Measurements from ENCODE around the gene MUC22. TPM values are rescaled to one million over a fixed set of nuclear protein-coding genes. Genes with fewer than 3 reads are reported as not detected.

MUC22 gene
- total and polyA plus RNA-seq, 10 of the 15 experiments (the other 5 are each of a cell fraction or from before 2014, with no cell fraction given) = under 0.01 to 0.09 (median 0.04) TPM; not detected in 4

DNA sequence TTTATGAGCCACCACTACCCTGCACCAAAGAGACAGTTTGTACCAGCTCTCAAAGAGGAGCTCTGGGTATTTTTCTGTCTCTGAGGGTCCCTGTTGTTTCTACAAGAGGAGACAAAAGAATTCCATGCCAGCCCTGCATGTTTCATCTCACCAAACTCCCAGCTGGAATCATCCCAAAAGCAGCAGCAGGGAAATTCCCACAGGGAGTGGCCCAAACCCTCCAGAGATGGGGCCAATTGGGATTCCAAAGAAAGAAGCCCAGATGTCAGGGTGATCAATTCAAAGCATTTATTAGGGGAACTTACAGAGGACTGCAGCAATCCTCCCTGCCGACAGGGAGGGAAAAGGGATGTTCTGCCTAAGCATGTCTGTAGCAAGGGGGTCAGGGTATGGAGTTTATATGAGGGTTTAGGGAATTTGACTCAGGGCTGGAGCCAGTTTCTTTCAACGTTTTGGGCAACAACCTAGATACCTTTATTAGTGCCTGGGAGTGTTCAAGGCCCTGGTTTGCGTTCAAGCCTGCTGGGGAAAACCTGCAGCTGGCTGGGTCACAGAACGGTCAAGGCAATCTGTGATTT lies 47.2 kb downstream of the MUC22 start:
- TF ChIP-seq NFIC (IDR thresholded peaks at IDR 0.05; ENCODE audit: low read depth, low read length) (no peak), RBBP5 (conservative IDR thresholded peaks at IDR 0.05) (no peak), SMARCA5 (IDR thresholded peaks at IDR 0.05) (no peak), ETV6 (conservative IDR thresholded peaks at IDR 0.05 in 1 of 2, IDR thresholded peaks at IDR 0.05 in 1 of 2; ENCODE audit: borderline replicate concordance in 1 of 2, low read depth in 1 of 2) (no peak), POU2F2 (IDR thresholded peaks at IDR 0.05; ENCODE audit: borderline replicate concordance, low read depth, low read length) (no peak), RFX5 (IDR thresholded peaks at IDR 0.05; ENCODE audit: low read depth, low read length) (no peak)
- no peak overlapping the region for H3K9ac ChIP-seq (ENCODE audit: control insufficient read depth, insufficient read depth, low read length)
- DNase-seq (ENCODE audit: low read depth, low spot score) (no peak), ATAC-seq (no peak), FAIRE-seq (no peak)
- no peaks in the 10 kb centered on the region; a peak in 1 of 4 replicates for H3K27me3 ChIP-seq (replicated peaks in 1 of 2; ENCODE audit: control insufficient read depth in 2 of 2, insufficient read depth in 2 of 2, low read length in 1 of 2)
- RAD21 ChIA-PET (ENCODE audit: unreplicated experiment) = interaction anchor here (0.6 kb wide), 1 partner anchor 604 kb away, joined by 3 read pairs; no protein-coding TSS in a partner anchor
- WGBS (ENCODE audit: insufficient coverage, insufficient replicate concordance, low lambda C conversion rate, missing lambda C conversion rate) = 28% methylated on average over 4 of the region's 4 CpGs
- H3K4me3 ChIP-seq = no peak overlapping the region
- H3K79me2 ChIP-seq (ENCODE audit: control insufficient read depth, insufficient read depth, low read length) = no peaks in the 10 kb centered on the region; the same call in 1 of the 2 replicates
- CTCF ChIA-PET = interaction anchor here (0.9 to 1.2 kb wide), 4 partner anchors 11 to 30 kb away, joined by 3 to 4 read pairs (median 3); no protein-coding TSS in a partner anchor
- no peaks in the 10 kb centered on the region; the same call in 1 of the 2 replicates for H4K20me1 ChIP-seq (ENCODE audit: control insufficient read depth, insufficient read depth)
- 0 out of 4 replicates have a peak, but pooled peaks cover 0 to 2% of the 10 kb centered on the region in 2 experiments for H3K36me3 ChIP-seq (ENCODE audit: control insufficient read depth in 2 of 2, insufficient read depth in 2 of 2, low read length in 1 of 2)
- H3K4me2 ChIP-seq (ENCODE audit: control insufficient read depth, insufficient read depth) = no peak overlapping the region
- no peak overlapping the region for H2AFZ ChIP-seq (ENCODE audit: control insufficient read depth, low read depth, low read length)
- no peak overlapping the region for H3K27ac ChIP-seq (ENCODE audit: control insufficient read depth, insufficient read depth)
- POLR2A ChIA-PET = no interaction called here
- H3K4me1 ChIP-seq (ENCODE audit: control insufficient read depth, insufficient read depth, low read length) = no peaks in the 10 kb centered on the region
- intact Hi-C loops (cut with micrococcal nuclease; ENCODE audit: unreplicated experiment) (no loop called here), in situ Hi-C loops (cut with MboI) (no loop called here)
- BruUV-seq (replicated peaks) = no TSS peak
- SMC1A ChIA-PET (ENCODE audit: uncharacterized antibody, unreplicated experiment) = interaction anchor here (1.2 kb wide), 1 partner anchor 230 kb away, joined by 3 read pairs; no protein-coding TSS in a partner anchor
- H3K9me3 ChIP-seq (replicated peaks; ENCODE audit: control insufficient read depth, insufficient read depth, low read length) = peaks cover 8% of the 10 kb centered on the region; the same call in 2 of the 3 replicates

Data from GM12878 (cell line).